ENCODE measurements around the gene HSDL1.

DNA sequence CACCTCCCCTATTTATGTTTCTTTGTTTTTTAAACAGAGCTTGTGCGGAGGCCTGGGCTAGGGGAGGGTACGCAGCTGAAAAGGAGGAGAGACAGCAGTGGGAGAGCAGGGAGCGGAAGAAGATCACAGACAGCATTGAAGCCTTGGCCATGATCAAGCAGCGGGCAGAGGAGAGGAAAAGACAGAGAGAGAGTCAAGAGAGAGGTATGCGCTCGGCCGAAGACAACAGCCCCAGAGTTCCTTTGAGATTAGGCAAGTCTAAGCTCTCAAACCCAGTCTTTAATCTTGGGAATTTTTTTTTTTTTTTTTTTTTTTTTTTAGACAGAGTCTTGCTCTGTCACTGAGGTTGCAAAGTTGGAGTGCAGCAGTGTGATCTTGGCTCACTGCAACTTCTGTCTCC is 20.8 kb upstream of the HSDL1 start:
- TF ChIP-seq, protein P1, sequence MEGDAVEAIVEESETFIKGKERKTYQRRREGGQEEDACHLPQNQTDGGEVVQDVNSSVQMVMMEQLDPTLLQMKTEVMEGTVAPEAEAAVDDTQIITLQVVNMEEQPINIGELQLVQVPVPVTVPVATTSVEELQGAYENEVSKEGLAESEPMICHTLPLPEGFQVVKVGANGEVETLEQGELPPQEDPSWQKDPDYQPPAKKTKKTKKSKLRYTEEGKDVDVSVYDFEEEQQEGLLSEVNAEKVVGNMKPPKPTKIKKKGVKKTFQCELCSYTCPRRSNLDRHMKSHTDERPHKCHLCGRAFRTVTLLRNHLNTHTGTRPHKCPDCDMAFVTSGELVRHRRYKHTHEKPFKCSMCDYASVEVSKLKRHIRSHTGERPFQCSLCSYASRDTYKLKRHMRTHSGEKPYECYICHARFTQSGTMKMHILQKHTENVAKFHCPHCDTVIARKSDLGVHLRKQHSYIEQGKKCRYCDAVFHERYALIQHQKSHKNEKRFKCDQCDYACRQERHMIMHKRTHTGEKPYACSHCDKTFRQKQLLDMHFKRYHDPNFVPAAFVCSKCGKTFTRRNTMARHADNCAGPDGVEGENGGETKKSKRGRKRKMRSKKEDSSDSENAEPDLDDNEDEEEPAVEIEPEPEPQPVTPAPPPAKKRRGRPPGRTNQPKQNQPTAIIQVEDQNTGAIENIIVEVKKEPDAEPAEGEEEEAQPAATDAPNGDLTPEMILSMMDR (IDR thresholded peaks at IDR 0.05): no peak
- TF ChIP-seq POLR2A (IDR thresholded peaks at IDR 0.05) (no peak), POLR2AphosphoS5 (IDR thresholded peaks at IDR 0.05) (no peak), EP300 (IDR thresholded peaks at IDR 0.05) (no peak)
